ACHN (cell line): Measurements from ENCODE around the gene USF3.
A peak's percentile ranks its signal among the peaks of the same experiment; 100 is the strongest.

Experiments used
- DNase-seq: peaks from one replicate; pipeline ENCODE4 v3.0.0-alpha.2; 2015
- in situ Hi-C: cut with HindIII; loops from 2 replicates; pipeline ENCODE4 v1.10.0; 2017; ENCODE audit warnings: low sequenced_read_pairs, low pct_ligation_motif_present, low pct_unique_long_range_greater_than_20kb

Gene USF3, protein sequence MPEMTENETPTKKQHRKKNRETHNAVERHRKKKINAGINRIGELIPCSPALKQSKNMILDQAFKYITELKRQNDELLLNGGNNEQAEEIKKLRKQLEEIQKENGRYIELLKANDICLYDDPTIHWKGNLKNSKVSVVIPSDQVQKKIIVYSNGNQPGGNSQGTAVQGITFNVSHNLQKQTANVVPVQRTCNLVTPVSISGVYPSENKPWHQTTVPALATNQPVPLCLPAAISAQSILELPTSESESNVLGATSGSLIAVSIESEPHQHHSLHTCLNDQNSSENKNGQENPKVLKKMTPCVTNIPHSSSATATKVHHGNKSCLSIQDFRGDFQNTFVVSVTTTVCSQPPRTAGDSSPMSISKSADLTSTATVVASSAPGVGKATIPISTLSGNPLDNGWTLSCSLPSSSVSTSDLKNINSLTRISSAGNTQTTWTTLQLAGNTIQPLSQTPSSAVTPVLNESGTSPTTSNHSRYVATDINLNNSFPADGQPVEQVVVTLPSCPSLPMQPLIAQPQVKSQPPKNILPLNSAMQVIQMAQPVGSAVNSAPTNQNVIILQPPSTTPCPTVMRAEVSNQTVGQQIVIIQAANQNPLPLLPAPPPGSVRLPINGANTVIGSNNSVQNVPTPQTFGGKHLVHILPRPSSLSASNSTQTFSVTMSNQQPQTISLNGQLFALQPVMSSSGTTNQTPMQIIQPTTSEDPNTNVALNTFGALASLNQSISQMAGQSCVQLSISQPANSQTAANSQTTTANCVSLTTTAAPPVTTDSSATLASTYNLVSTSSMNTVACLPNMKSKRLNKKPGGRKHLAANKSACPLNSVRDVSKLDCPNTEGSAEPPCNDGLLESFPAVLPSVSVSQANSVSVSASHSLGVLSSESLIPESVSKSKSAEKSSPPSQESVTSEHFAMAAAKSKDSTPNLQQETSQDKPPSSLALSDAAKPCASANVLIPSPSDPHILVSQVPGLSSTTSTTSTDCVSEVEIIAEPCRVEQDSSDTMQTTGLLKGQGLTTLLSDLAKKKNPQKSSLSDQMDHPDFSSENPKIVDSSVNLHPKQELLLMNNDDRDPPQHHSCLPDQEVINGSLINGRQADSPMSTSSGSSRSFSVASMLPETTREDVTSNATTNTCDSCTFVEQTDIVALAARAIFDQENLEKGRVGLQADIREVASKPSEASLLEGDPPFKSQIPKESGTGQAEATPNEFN (N-terminal part only)

DNA sequence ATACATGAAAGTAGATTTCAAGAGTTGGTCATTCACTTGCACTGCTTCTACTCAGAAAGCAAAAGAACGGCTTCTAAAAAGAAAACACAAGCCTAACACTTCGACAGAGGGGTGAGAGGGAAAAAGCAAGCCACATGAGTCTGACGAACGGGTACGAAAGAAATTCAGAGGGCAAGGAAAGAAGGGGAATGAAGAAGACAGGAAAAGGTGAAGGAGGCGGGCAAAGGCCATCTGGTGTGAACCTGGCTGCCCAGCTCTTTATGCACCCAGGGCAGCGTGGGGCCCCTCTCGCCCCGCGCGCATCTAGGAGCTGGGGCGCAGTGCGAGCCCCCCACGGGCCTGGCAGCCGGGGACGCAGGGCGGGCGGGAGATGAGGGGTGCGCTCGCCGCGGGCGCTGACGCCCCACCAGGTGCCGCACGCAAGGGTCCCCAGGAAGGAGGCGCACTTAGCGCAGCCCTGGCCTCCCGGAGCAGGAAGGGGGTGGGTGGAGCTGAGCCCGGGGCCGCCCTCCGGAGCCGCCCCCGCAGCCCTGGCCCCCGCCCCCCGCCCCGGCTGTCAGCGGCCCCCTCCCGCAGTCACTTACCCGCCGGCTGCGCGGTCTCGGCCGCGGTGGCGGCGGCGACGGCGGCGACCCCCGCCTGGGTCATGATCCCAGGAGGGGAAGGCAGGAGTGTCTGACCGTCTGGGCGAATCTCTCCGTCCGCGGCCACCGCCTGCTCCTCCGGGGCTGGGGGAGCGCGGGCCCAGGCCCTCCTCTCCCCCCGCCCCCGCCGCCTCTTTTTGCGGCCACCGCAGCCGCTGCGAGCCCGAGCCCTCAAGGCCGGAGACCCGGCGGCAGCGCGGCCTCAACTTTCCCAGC, at the start of gene USF3:
Gene USF3, minus strand, starts transcription at position 857 of the 860 bp plus-strand sequence. CDS start 21,764 bp downstream, outside the sequence.
- DNase-seq = peak; percentile 59
- in situ Hi-C loops = no loop called here

DNA sequence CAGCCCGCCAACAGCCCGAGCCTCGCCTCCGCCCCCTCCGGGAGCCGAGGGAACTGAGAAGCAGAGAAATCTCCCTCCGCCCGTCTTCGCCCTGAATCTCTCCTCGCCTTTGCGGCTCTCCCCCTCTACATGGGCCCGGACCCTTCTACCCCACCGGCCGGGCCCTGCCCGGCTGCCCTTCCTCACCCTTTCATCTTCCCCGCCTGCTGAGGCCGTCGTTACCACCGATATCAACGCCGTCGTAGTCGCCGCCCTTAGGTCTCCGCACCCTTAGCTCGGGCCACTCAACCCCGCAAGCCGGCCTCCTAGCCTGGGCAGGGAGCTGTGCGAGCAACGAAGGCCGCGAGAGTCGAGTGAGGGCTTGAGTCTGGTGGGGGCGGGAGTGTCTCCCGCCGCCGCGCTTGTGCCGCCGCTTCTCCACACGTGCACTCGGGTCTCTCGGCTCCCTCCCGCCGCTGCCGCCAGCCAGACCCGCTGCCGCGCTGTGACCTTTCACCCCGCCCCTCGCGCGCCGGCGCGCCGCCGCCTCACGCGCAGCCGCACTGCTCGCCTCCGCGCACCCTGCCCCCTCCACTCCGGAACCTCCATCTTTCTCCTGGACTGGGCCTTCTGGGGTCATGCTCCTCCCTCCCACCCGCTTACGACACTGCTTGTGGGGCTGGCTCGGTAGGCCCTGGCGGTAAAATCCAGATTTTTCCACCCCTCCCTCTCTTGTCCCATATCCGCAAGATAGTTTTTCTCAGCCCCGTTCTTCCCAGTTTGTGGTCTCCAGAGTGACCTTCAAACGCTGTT, 49.5 kb upstream of the USF3 start, which contains the start of gene NAA50:
Gene NAA50, minus strand, starts transcription at position 494 of the 792 bp plus-strand sequence. Its CDS starts 300 bp downstream, at position 194.
- DNase-seq = peak; percentile 85
- in situ Hi-C loops = no loop called here

DNA sequence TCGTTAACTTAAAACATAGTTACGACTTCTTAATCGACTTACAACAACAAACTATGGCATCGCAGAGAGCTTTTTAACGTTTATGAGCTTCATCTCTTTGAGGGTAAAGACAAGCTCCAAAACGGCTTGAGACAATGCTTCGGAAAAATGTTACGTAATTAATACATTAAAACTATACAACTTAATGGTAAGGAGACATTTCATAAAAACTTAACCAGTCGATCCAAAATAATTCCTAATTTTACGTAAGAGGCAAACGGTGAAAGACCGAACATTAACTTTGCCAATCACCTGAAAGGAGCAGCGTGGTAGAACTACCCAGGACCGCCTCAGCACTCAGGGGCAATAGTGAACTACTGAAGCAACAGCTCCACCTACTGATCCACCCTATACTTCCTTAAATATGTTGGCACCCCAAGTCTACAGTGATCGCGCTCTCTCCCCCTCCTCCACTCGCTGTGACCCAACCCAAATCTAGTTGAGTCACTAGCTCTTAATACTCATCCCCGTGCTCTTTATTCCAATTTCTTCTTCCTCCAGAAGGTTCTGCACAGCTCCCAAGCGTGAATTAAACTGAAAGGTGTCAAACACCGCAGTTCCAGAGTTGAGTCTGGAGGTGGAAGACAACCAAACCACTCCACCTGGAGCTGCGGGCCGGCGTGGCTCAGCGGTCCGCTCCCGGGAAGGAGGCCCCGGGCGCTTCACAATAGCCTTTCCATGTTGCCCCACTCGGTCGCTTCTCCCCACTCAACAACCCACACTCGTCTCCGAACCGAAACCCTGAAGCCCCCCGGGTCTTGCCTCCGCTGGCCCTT, 48.7 kb upstream of the USF3 start:
- in situ Hi-C loops = no loop called here

DNA sequence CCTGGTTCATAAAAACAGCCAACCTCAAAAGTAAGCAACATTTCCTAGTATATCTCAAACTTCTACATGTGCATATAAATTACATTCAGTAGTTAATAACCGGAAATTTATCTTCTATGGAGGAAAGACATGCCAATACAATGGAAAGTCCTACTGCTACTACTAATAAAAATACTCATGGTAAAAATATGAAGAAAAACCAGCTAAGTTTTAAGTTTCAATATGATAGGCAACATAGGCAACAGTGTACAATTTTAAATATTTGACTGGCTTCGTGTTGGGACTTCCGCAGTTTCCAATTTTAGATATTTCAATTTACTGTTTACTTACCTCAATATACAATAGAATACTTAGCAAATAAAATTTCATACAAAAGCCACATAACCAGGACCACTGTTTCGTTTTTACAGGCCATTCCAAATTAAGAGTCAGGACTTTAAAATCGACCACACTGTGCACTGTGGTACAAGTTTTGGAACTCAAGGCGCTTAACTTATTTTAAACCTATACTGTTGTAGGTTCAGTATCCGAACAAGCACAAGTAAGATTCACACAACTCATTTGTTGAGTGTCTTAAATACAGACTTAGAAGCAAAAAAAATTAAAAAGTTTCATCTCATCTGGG, 46.7 kb upstream of the USF3 start:
- in situ Hi-C loops = no loop called here
- no peak for DNase-seq

More for the DNA sequence above, 48.7 kb upstream of the USF3 start:
- DNase-seq = peak; percentile 85

DNA sequence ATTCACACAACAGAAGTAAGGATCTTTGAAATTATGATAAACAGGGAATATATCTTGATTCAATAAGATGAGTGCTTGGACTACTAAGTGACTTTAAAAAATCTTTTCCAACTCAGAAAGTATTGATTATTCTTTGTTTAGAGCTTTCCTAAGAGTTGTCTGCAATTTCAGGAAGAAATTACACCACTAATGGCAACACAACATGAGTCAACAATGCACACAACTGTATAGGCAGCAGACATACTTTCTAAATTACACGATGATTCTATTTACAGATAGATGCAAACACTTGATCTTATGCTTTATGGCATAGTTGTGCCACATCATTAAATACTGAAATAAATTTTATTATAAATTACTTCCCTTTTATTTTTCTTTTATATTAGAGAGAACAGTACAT, 45.2 kb upstream of the USF3 start:
- no peak for DNase-seq
- in situ Hi-C loops = no loop called here

DNA sequence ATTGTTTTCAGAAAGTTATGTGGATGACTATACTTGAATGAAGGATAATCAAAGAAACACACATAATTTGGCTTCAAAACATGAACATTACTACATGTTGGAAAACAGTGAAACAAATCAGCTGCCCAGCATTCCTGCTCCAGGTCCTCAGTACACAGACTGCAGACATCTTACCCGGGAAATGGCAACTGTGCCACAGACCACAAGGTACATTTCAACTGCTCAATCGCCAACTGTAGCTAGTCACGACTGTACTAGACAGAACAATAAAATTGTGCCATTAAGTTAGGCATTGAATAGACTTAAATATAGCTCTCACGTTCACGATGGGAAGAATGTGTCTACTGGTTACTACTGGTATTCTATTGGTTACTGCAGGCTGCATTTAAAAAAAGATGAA, 44.6 kb upstream of the USF3 start:
- in situ Hi-C loops = no loop called here
- no peak for DNase-seq

DNA sequence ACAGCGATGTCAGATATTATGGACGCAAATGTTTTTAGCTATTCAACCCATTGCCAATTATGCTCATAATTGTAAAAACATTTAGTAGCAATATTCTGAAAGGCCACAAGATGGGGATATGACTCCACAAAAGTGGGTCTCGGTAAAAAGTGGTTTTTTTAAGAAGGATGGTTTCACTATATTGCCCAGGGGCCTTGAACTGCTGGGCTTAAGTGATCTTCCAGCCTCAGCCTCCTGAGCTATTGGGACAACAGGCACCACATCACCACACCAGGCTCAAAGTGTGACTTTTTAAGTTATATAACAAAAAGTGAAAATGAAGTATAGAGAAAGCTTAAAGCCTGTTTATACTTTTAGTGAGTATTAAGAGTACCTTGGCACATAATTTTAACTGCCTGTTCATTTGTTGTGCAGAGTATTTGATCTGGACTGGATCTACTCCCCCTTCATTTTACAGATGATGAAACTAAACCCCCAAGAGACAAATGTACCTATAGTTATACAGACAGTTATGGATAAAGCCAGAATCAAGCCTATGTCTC, 40.2 kb upstream of the USF3 start:
- in situ Hi-C loops = no loop called here
- peak; percentile 66 for DNase-seq

DNA sequence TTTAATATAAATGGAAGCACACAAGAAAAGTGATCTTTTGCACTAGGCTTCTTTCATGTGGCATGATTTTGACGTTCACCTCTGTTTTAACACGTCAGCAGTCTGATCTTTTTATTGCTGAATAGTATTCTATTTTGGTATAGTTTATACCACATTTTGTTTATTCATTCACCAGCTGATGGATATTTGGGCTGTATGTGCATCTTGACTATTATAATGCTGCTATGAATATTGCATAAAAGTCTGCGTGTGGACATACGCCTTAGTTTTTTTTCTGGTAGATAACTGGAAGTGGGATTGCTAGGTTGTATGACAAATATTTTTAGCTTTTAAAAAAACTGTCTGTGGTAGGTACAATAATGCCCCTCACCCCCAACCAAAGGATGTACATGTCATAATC, 35.3 kb upstream of the USF3 start:
- DNase-seq = no peak
- in situ Hi-C loops = no loop called here

DNA sequence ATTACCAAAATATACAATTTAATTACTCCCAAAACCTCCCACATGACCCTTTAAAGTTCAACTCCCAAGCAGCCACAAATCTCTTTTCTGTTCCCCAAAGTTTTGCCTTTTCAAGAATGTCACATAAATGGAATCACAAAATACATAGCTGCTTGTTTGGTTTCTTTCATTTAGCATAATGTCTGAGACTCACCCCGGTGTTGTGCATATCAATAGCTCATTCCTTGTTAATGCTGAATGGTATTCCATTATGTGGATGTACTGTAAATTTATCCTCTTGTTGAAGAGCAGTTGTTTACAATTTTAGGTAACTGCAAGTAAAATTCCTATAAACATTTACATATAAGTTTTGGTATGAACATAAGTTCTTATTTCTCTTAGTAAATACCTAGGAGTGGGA, 34.1 kb upstream of the USF3 start:
- no peak for DNase-seq
- in situ Hi-C loops = no loop called here

DNA sequence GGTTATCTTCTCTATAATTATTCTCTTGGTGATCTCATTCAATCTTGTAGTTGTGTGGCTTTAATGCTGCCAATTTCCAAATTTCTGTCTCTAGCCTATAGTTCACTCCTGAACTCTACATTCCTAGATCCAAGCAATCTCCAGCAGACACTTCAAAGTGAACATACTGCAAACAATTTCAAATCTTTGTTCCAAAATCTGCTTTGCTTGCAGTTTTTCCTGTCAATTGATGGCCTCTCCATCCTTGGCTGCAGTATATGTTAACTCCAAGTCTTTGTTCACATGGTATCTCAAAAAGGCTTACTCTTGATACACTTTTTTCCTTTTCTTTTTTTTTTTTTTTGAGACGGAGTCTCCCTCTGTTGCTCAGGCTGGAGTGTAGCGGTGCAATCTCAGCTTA, 32.2 kb upstream of the USF3 start:
- in situ Hi-C loops = no loop called here
- DNase-seq = no peak

DNA sequence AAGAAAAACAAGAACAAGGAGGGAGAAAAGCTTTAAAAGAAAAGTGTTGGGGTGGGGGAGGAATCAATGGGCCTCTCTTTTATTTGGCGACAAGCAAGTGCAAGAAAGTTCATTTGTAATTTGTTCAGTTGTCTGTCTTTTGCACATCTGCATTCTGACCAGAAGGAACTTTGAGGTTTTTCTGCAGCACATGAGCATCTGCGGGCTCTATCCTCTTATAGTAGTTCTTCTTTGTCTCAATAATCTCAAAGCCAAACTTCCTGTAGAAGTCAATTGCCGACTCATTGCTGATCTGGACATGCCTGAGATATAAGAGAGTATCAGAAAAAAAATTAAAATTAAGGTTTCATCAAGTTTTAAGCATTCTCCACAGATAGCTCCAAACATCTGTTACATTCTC, 25.2 kb upstream of the USF3 start:
- in situ Hi-C loops = no loop called here

DNA sequence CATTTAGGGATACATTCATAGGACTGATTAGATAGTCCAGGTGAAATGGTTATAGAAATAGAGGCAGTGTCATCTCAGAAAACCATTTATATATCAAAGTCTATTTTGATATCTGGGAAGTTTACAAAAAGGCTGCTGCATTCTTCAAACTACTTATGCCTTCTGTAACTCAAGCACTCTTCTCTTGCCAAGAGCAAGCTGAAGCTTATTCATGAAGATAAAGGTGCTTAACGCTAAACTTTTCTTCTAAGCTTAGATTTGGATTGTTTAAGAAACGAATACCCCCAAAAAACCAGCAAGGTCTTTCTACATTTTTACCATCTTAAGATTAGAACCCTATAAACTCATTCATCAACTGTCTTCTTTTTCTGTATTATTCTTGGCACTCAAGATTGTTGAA, 23.3 kb upstream of the USF3 start:
- in situ Hi-C loops = no loop called here
- DNase-seq = no peak

More for the DNA sequence above, 25.2 kb upstream of the USF3 start:
- no peak for DNase-seq

DNA sequence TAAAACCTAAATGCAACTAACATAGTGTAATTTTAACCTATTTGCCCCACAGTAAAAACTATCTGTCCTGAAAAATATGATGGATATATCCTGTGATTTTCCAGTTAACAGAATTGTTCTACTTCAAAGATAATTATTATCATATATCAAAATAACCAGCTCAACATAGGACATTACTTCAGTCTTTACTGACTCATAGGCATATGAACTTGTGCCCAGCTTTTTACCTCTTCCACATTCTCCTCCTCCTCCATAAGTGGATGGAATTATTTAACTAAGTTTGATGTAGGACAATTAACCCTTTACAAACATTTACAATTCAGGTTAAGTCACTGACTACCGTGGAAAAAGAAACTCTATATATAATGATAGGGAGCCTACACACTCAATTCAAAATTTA, 22.9 kb upstream of the USF3 start:
- no peak for DNase-seq
- in situ Hi-C loops = no loop called here

DNA sequence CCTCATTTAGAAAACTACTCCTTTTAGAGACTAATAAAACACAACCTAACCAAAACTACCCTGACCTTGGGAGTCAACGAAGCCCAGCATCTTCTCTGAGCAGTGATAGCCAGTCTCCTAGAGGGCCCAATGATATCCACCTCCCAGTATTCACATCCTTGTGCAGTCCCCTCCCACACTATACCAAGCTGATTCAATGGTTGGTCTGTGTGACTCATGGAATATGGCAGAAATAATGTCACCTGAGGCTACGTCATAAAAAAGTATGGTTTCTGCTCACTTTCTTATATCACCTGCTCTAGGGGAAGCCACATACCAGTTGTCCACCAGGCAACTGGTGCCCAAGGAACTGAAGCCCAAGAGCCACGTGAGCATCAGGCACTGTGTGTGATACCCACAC, 21.4 kb upstream of the USF3 start:
- DNase-seq = no peak
- in situ Hi-C loops = no loop called here

DNA sequence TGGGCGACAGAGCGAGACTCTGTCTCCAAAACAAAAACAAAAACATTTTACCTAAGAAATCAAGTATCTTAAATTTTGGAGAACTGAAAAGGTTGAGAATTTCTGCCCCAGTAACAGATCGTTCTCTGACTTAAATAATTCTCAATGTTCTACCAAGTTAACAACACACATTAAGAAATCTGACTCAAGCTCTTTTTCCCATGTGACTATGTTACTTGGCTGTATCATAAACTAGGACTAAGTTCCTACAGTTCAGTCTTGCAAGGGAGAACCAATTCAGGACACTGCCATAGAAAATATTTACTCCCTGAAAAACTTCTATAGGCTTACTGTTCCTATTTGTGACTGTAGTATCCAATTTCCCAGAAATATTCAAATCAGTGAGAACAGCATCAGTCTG, 20.9 kb upstream of the USF3 start:
- in situ Hi-C loops = no loop called here
- DNase-seq = no peak

DNA sequence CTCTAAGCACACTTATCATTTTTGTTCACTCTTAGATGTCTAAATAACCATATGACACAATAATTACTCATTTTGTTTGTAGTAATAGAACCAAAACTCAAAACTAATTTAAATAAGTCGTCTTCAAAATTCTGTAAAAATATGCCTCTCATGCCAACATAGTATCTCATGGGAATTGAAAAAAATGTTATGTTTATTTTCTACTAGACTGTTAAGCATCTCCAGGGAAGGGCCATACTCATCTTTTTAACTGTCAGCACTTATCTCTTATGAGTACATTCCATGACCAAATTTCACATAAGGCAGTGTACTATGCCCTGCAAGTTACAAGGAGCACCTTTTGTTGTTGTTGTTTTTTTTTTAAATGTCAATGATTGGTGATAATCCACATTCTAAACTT, 18.3 kb upstream of the USF3 start:
- in situ Hi-C loops = no loop called here
- no peak for DNase-seq
